GM12874 (cell line): ENCODE measurements around the gene MPHOSPH10.

Experiments
- CTCF ChIP-seq: IDR thresholded peaks from 2 replicates; pipeline ENCODE4 v1.5.1; 2011; ENCODE audit warnings: low read depth, mild to moderate bottlenecking, control low read depth, low read length, moderate library complexity; ENCODE audit not compliant: insufficient read depth

MPHOSPH10 gene

GRCh38 chr2:71150082-71150816 is 19.8 kb downstream of the MPHOSPH10 start:
- TF ChIP-seq CTCF: no peak

- TF ChIP-seq CTCF: 0 out of 2 replicates have a peak, but pooled peaks have one; percentile 2
Observed at GRCh38 chr2:71151620-71152019, 21.2 kb downstream of the MPHOSPH10 start.

- no peak for TF ChIP-seq CTCF
Observed at GRCh38 chr2:71153585-71154224, 23.3 kb downstream of the MPHOSPH10 start.

- no peak for TF ChIP-seq CTCF
Observed at GRCh38 chr2:71154279-71154678, 23.8 kb downstream of the MPHOSPH10 start.

- peak; percentile 36; the same call in 1 of the 2 replicates for TF ChIP-seq CTCF
Observed at GRCh38 chr2:71154798-71155197, 24.4 kb downstream of the MPHOSPH10 start.

- TF ChIP-seq CTCF: no peak
Observed at GRCh38 chr2:71155846-71156245, 25.4 kb downstream of the MPHOSPH10 start.

GRCh38 chr2:71156573-71156972 is 26.1 kb downstream of the MPHOSPH10 start:
- TF ChIP-seq CTCF: no peak
